VCaP (cell line): ENCODE results near the gene BAIAP2L1.
"Not testable (repeated sequence)": the region's sequence is repeated elsewhere in the genome, so short reads cannot be mapped to it uniquely, and the experiment has no call there.

Experiments used
- H3K27ac ChIP-seq: fragments of 450-650 bp; 2 replicates; pipeline ENCODE4 v1.5.1; 2017
- TF ChIP-seq, protein P1 (sequence below): fragments of 450-650 bp; conservative IDR thresholded peaks from 2 replicates; pipeline ENCODE4 v1.5.1; 2017; ENCODE audit warnings: mild to moderate bottlenecking, moderate library complexity

BAIAP2L1 gene, protein sequence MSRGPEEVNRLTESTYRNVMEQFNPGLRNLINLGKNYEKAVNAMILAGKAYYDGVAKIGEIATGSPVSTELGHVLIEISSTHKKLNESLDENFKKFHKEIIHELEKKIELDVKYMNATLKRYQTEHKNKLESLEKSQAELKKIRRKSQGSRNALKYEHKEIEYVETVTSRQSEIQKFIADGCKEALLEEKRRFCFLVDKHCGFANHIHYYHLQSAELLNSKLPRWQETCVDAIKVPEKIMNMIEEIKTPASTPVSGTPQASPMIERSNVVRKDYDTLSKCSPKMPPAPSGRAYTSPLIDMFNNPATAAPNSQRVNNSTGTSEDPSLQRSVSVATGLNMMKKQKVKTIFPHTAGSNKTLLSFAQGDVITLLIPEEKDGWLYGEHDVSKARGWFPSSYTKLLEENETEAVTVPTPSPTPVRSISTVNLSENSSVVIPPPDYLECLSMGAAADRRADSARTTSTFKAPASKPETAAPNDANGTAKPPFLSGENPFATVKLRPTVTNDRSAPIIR

GRCh38 chr7:98400542-98401340, at the start of gene BAIAP2L1:
TSS of gene BAIAP2L1 (minus strand) at chr7:98401090. CDS start at chr7:98400852, 238 bp downstream.
- TF ChIP-seq, protein P1, sequence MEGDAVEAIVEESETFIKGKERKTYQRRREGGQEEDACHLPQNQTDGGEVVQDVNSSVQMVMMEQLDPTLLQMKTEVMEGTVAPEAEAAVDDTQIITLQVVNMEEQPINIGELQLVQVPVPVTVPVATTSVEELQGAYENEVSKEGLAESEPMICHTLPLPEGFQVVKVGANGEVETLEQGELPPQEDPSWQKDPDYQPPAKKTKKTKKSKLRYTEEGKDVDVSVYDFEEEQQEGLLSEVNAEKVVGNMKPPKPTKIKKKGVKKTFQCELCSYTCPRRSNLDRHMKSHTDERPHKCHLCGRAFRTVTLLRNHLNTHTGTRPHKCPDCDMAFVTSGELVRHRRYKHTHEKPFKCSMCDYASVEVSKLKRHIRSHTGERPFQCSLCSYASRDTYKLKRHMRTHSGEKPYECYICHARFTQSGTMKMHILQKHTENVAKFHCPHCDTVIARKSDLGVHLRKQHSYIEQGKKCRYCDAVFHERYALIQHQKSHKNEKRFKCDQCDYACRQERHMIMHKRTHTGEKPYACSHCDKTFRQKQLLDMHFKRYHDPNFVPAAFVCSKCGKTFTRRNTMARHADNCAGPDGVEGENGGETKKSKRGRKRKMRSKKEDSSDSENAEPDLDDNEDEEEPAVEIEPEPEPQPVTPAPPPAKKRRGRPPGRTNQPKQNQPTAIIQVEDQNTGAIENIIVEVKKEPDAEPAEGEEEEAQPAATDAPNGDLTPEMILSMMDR: peak; percentile 96
- H3K27ac ChIP-seq: peak within 1 kb of the TSS; percentile 90

- H3K27ac ChIP-seq: peak overlapping the region; percentile 41
- TF ChIP-seq, protein P1: no peak
Measured at GRCh38 chr7:98448766-98449165, 47.9 kb upstream of the BAIAP2L1 start.

DNA sequence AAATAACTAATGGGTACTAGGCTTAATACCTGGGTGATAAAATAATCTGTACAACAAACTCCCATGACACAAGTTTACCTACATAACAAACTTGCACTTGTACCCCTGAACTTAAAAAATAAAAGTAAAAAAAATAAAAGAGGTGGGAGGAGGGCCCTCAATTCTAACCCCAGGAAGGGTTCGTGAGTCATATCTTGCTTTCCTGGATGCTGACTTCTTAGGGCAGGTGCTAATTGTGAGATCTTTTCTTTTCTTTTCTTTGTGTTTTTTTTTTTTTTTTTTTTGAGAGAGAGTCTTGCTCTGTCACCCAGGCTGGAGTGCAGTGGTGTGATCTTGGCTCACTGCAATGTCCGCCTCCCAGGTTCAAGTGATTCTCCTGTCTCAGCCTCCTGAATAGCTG, 40.1 kb upstream of the BAIAP2L1 start:
- not testable (repeated sequence) for H3K27ac ChIP-seq

DNA sequence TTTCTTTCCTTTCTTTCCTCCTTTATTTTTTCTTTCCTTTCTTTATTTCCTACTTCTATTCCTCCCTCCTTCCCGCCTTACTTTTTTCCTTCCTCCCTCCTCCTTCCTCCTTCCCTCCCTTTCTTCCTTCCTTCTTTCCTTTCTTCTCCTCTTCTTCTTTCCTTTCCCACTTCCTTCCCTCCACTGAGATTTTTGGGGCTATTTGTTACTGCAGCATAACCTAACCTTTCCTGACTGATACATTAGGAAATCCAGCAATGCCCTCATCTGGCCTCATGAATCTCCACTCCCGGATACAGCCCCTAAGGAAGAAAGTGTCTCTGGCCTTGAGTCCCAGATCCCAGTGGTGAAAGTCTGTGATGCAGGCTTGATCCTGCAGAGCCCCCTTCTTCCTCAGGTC, 38.6 kb upstream of the BAIAP2L1 start:
- TF ChIP-seq, protein P1: no peak
- no peak overlapping the region for H3K27ac ChIP-seq

DNA sequence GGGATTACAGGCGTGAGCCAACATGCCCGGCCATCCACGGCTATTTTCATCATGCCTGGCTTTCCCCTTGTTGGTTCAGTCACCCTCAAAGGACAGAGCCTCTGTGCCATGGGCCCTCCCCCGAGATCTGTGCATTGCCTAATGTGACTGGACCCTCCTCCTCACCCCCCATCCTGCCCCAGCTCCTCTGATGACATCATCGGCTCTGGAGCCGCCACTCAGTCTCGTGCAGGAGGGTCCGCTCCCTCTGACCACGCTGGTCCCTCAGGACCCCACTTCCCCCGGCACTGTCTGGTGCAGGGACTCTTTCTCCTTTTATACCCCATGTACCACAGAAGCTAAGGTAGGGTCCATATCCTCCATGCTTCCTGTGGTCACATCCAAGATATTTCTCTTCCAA, 33.2 kb upstream of the BAIAP2L1 start:
- TF ChIP-seq, protein P1: no peak
- no peak overlapping the region for H3K27ac ChIP-seq

DNA sequence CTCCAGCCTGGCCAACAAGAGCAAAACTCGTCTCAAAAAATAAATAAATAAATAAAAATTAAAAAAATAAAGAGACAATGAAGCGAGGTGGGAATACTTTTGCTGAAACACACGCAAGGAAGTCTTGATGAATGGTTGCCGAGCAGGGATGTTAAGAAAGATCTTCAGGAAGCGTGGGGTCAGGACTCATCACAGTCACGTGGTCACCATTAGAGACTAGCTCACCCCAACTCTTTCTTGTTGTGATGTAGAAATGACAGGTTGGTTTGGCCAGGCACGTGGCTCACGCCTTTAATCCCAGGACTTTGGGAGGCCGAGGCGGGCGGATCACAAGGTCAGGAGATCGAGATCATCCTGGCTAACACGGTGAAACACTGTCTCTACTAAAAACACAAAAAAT, 28.9 kb upstream of the BAIAP2L1 start:
- no peak overlapping the region for H3K27ac ChIP-seq
- TF ChIP-seq, protein P1: no peak

DNA sequence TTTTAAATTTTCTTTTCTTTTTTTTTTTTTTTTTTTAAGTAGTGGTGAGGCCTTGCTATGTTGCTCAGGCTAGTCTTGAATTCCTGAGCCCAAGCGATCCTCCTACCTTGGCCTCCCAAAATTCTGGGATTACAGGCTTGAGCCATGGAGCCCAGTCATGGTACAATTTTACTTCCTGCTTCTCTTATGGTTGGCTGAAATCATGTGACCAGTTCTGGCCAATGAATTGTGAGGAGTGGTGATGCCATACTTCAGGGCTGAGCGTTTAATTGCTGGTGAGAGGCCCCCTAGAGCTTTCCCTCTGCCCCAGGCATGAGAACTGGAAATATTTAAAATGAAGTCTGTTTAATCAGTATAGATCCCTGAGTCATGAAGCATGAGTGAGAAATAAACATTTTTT, 22.2 kb upstream of the BAIAP2L1 start:
- TF ChIP-seq, protein P1: no peak
- H3K27ac ChIP-seq: no peak overlapping the region
